Liver (tissue), 9 donors: ENCODE measurements around the gene PLA2G4B. TPM values are rescaled to one million over a fixed set of nuclear protein-coding genes. Genes with fewer than 3 reads are reported as not detected.
"Not testable (repeated sequence)": the region's sequence is repeated elsewhere in the genome, so short reads cannot be mapped to it uniquely, and the experiment has no call there.

ENCODE experiments used
- DNase-seq: peaks from one replicate; pipeline ENCODE4 v3.0.0-alpha.2; 2017; ENCODE audit warnings: low spot score
- H3K27ac ChIP-seq, 2 donors: one replicate each; pipeline ENCODE4 v1.7.0; 2013; ENCODE audit warnings: inconsistent platforms in 2 of 2, low read length in 2 of 2, control low read depth in 1 of 2, low read depth in 1 of 2, mild to moderate bottlenecking in 1 of 2
- H3K27me3 ChIP-seq, 4 donors: one replicate each; pipeline versions ENCODE4 v1.6.1 to v1.7.0; 2013; ENCODE audit warnings: low read length in 3 of 4, inconsistent platforms in 1 of 4, mild to moderate bottlenecking in 1 of 4, moderate library complexity in 1 of 4; ENCODE audit not compliant: control insufficient read depth in 4 of 4, insufficient read depth in 4 of 4
- H3K36me3 ChIP-seq, 4 donors: one replicate each; pipeline versions ENCODE4 v1.6.1 to v1.7.0; 2013; ENCODE audit warnings: low read length in 3 of 4, mild to moderate bottlenecking in 3 of 4, low read depth in 1 of 4, moderate library complexity in 1 of 4; ENCODE audit not compliant: control insufficient read depth in 4 of 4, insufficient read depth in 3 of 4
- H3K4me1 ChIP-seq, 4 donors: one replicate each; pipeline versions ENCODE4 v1.6.1 to v1.7.0; 2013; ENCODE audit warnings: low read length in 3 of 4, mild to moderate bottlenecking in 3 of 4, moderate library complexity in 1 of 4; ENCODE audit not compliant: control insufficient read depth in 4 of 4, insufficient read depth in 4 of 4
- H3K4me3 ChIP-seq, 3 donors: one replicate each; pipeline versions ENCODE4 v1.6.1 to v1.7.0; 2013; ENCODE audit warnings: low read length in 3 of 3, control low read depth in 1 of 3, low read depth in 1 of 3, mild to moderate bottlenecking in 1 of 3
- H3K9ac ChIP-seq, 2 donors: one replicate each; pipeline ENCODE4 v1.7.0; 2013; ENCODE audit warnings: low read length in 2 of 2, mild to moderate bottlenecking in 2 of 2, moderate library complexity in 2 of 2, control low read depth in 1 of 2, low read depth in 1 of 2
- H3K9me3 ChIP-seq, 4 donors: one replicate each; pipeline versions ENCODE4 v1.6.1 to v1.7.0; 2013; ENCODE audit warnings: low read length in 3 of 4; ENCODE audit not compliant: control insufficient read depth in 4 of 4
- CTCF ChIP-seq: fragments of 150-350 bp; IDR thresholded peaks from 2 replicates; pipeline ENCODE4 v1.5.1; 2017; ENCODE audit warnings: improper control_type of control experiment, low read depth, low read length; ENCODE audit not compliant: missing input control
- EGR1 ChIP-seq, 2 donors: IDR thresholded peaks; 2 replicates each; pipeline ENCODE4 v1.6.1; 2016 to 2018; ENCODE audit warnings: antibody characterized with exemption in 2 of 2, low read depth in 2 of 2
- FOXA1 ChIP-seq: IDR thresholded peaks from 2 replicates; pipeline ENCODE4 v1.6.1; 2016; ENCODE audit warnings: antibody characterized with exemption
- FOXA2 ChIP-seq: IDR thresholded peaks from 2 replicates; pipeline ENCODE4 v1.6.1; 2016; ENCODE audit warnings: antibody characterized with exemption
- GABPA ChIP-seq, 2 donors: IDR thresholded peaks in 1 of 2; conservative IDR thresholded peaks in 1 of 2; 2 replicates each; pipeline ENCODE4 v1.6.1; 2016; ENCODE audit warnings: antibody characterized with exemption in 2 of 2, mild to moderate bottlenecking in 1 of 2, moderate library complexity in 1 of 2
- HNF4A ChIP-seq, 2 donors: conservative IDR thresholded peaks; 2 replicates each; pipeline ENCODE4 v1.6.1; 2016; ENCODE audit warnings: antibody characterized with exemption in 2 of 2, mild to moderate bottlenecking in 2 of 2
- HNF4G ChIP-seq: IDR thresholded peaks from 2 replicates; pipeline ENCODE4 v1.6.1; 2016; ENCODE audit warnings: antibody characterized with exemption
- JUND ChIP-seq, 2 donors: IDR thresholded peaks; 2 replicates each; pipeline ENCODE4 v1.6.1; 2016; ENCODE audit warnings: antibody characterized with exemption in 2 of 2
- NR2F2 ChIP-seq: IDR thresholded peaks from 2 replicates; pipeline ENCODE4 v1.6.1; 2016; ENCODE audit warnings: antibody characterized with exemption
- RAD21 ChIP-seq, 2 donors: IDR thresholded peaks; 2 replicates each; pipeline ENCODE4 v1.6.1; 2016; ENCODE audit warnings: antibody characterized with exemption in 2 of 2, mild to moderate bottlenecking in 2 of 2
- RXRA ChIP-seq, 2 donors: IDR thresholded peaks; 2 replicates each; pipeline ENCODE4 v1.6.1; 2017 to 2018; ENCODE audit warnings: antibody characterized with exemption in 2 of 2, mild to moderate bottlenecking in 1 of 2
- SP1 ChIP-seq: IDR thresholded peaks from 2 replicates; pipeline ENCODE4 v1.6.1; 2018; ENCODE audit warnings: antibody characterized with exemption, mild to moderate bottlenecking
- TAF1 ChIP-seq: conservative IDR thresholded peaks from 2 replicates; pipeline ENCODE4 v1.6.1; 2016; ENCODE audit warnings: antibody characterized with exemption, mild to moderate bottlenecking
- WGBS: extraction: QIAGEN DNeasy Blood & Tissue Kit; methylation state at CpG from one replicate; pipeline ENCODE4 v1.1.7; 2013; 5-methylcytosine and 5-hydroxymethylcytosine counted together
- polyA plus RNA-seq, 2 donors: library from polyadenylated mRNA; stranded (reverse) in 1 of 2; unstranded in 1 of 2; fragments of 200-250 nt in 1 of 2; fragments of >200 nt in 1 of 2; fragmentation: Nextera tagmentation in 1 of 2; extraction: Ambion mirVana in 1 of 2; gene quantifications; one replicate each; pipeline versions ENCODE4 v1.2.1 to v1.2.3, GENCODE V29; 2013 to 2015
- total RNA-seq, 2 donors: library from RNA; depleted of rRNA; stranded (reverse); fragments of >200 nt; gene quantifications; one replicate each; pipeline ENCODE4 v1.2.3, GENCODE V29; 2014
- TF ChIP-seq, protein P1 (sequence below): IDR thresholded peaks from 2 replicates; pipeline ENCODE4 v1.6.1; 2016; ENCODE audit warnings: antibody characterized with exemption
- TF ChIP-seq, protein P2 (sequence below): IDR thresholded peaks from 2 replicates; pipeline ENCODE4 v1.6.1; 2016; ENCODE audit warnings: antibody characterized with exemption, mild to moderate bottlenecking
- TF ChIP-seq, protein P3 (sequence below): IDR thresholded peaks from 2 replicates; pipeline ENCODE4 v1.6.1; 2016; ENCODE audit warnings: antibody characterized with exemption
- donor health status: healthy.
- donor health status: healthy.
- donor health status: healthy.
- donor health status: healthy.
- donor health status: healthy.

Gene PLA2G4B
- total and polyA plus RNA-seq, 4 donors: 0.33 to 3.6 (median 2.3) TPM

GRCh38 chr15:41828807-41829141 lies 9.9 kb upstream of the PLA2G4B start:
- H3K27me3 ChIP-seq: no peaks in the 10 kb centered on the region
- no peak overlapping the region for H3K27ac ChIP-seq
- peaks cover 0 to 8% (median 0%) of the 10 kb centered on the region in 4 donors for H3K36me3 ChIP-seq
- peak overlapping the region; percentile 68 to 75 for H3K9ac ChIP-seq
- H3K4me1 ChIP-seq: peaks cover 0 to 12% (median 11%) of the 10 kb centered on the region in 4 donors
- 14% methylated on average over 6 of the region's 6 CpGs for WGBS
- peak overlapping the region; percentile 76 to 86 (median 83) for H3K4me3 ChIP-seq
- no peaks in the 10 kb centered on the region for H3K9me3 ChIP-seq
- no peak for DNase-seq
- TF ChIP-seq NR2F2: no peak
- TF ChIP-seq, protein P1, sequence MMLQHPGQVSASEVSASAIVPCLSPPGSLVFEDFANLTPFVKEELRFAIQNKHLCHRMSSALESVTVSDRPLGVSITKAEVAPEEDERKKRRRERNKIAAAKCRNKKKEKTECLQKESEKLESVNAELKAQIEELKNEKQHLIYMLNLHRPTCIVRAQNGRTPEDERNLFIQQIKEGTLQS: no peak
- TF ChIP-seq GABPA (IDR thresholded peaks at IDR 0.05 in 1 of 2, conservative IDR thresholded peaks at IDR 0.05 in 1 of 2): no peak
- TF ChIP-seq HNF4G: no peak
- no peak for TF ChIP-seq EGR1 (IDR thresholded peaks at IDR 0.05; ENCODE audit: low read depth in 2 of 2)
- no peak for TF ChIP-seq RXRA (IDR thresholded peaks at IDR 0.05)
- TF ChIP-seq, protein P2, sequence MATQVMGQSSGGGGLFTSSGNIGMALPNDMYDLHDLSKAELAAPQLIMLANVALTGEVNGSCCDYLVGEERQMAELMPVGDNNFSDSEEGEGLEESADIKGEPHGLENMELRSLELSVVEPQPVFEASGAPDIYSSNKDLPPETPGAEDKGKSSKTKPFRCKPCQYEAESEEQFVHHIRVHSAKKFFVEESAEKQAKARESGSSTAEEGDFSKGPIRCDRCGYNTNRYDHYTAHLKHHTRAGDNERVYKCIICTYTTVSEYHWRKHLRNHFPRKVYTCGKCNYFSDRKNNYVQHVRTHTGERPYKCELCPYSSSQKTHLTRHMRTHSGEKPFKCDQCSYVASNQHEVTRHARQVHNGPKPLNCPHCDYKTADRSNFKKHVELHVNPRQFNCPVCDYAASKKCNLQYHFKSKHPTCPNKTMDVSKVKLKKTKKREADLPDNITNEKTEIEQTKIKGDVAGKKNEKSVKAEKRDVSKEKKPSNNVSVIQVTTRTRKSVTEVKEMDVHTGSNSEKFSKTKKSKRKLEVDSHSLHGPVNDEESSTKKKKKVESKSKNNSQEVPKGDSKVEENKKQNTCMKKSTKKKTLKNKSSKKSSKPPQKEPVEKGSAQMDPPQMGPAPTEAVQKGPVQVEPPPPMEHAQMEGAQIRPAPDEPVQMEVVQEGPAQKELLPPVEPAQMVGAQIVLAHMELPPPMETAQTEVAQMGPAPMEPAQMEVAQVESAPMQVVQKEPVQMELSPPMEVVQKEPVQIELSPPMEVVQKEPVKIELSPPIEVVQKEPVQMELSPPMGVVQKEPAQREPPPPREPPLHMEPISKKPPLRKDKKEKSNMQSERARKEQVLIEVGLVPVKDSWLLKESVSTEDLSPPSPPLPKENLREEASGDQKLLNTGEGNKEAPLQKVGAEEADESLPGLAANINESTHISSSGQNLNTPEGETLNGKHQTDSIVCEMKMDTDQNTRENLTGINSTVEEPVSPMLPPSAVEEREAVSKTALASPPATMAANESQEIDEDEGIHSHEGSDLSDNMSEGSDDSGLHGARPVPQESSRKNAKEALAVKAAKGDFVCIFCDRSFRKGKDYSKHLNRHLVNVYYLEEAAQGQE: no peak
- TF ChIP-seq RAD21 (IDR thresholded peaks at IDR 0.05): no peak
- TF ChIP-seq FOXA1: no peak
- TF ChIP-seq FOXA2: no peak
- TF ChIP-seq HNF4A (conservative IDR thresholded peaks at IDR 0.05): no peak
- no peak for TF ChIP-seq SP1

- Histone ChIP-seq H3K27me3 (no peaks in the 10 kb centered on the region), H3K9ac (no peak overlapping the region), H3K4me3 (no peak overlapping the region), H3K36me3 (peaks cover 0 to 4% (median 0%) of the 10 kb centered on the region in 4 donors), H3K4me1 (peaks cover 0 to 12% (median 11%) of the 10 kb centered on the region in 4 donors), H3K27ac (no peak overlapping the region), H3K9me3 (no peaks in the 10 kb centered on the region)
- WGBS: 97% methylated on average over 13 of the region's 13 CpGs
- no peak for DNase-seq
- no peak for TF ChIP-seq JUND (IDR thresholded peaks at IDR 0.05)
- TF ChIP-seq SP1: no peak
- TF ChIP-seq HNF4A (conservative IDR thresholded peaks at IDR 0.05): no peak
- TF ChIP-seq, protein P2: no peak
- TF ChIP-seq CTCF: no peak
- TF ChIP-seq, protein P3, sequence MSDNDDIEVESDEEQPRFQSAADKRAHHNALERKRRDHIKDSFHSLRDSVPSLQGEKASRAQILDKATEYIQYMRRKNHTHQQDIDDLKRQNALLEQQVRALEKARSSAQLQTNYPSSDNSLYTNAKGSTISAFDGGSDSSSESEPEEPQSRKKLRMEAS: no peak
- no peak for TF ChIP-seq NR2F2
- no peak for TF ChIP-seq HNF4G
- no peak for TF ChIP-seq TAF1
- no peak for TF ChIP-seq FOXA1
- TF ChIP-seq RAD21 (IDR thresholded peaks at IDR 0.05): no peak
- TF ChIP-seq, protein P1: no peak
These were observed 8.5 kb upstream of the PLA2G4B start for GRCh38 chr15:41829959-41830646.

DNA sequence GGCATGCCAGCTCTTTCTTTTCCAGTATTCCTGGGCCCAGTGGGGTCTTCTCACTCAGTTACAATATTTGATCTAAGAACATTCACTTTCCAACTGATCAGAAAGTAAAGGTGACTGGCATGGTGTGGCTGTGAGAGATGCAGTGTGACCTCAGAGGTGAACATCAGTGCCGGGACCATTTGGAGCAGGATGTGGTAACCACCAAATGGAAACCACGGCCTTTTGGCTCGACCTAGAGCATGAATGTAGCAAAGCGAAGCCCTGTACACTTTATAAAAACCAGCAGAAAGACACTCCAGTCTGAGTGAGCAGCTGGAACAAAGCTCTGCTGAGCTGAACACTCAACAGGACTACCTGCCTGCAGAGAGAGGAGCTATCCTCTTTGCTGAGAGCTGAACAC lies 7.4 kb upstream of the PLA2G4B start:
- H3K4me1 ChIP-seq: peaks cover 0 to 12% (median 11%) of the 10 kb centered on the region in 4 donors
- H3K27me3 ChIP-seq, H3K9ac ChIP-seq, H3K27ac ChIP-seq, H3K36me3 ChIP-seq, H3K9me3 ChIP-seq, DNase-seq, H3K4me3 ChIP-seq: not testable (repeated sequence)
- 84% methylated on average over 4 of the region's 4 CpGs for WGBS
